ENCODE measurements around the gene ACOT7. TPM values are rescaled to one million over a fixed set of nuclear protein-coding genes. Genes with fewer than 3 reads are reported as not detected.

ACOT7 gene
- total and polyA plus RNA-seq, 2 donors (not counting 1 experiment from before 2014, with no cell fraction given): 4.2 to 4.6 TPM

- H3K9ac ChIP-seq (ENCODE audit: low read length): no peak overlapping the region
- H3K9me3 Mint-ChIP-seq (ENCODE audit: insufficient read depth): no peaks in the 10 kb centered on the region
- peak overlapping the region; percentile 74 for H3K4me3 Mint-ChIP-seq
- ChIA-PET CTCF (interaction anchor here (0.5 to 4.7 kb wide), 23 partner anchors 9 to 1423 kb away, joined by 3 to 51 read pairs (median 4); partner anchors contain the start of genes ACOT7, ICMT and PLEKHG5), POLR2A (no interaction called here)
- no peaks in the 10 kb centered on the region for H3K36me3 ChIP-seq (replicated peaks in 1 of 2; ENCODE audit: control extremely low read depth in 1 of 2, control insufficient read depth in 1 of 2, extremely low read depth in 1 of 2, insufficient read depth in 2 of 2, low read length in 1 of 2)
- WGBS (ENCODE audit: insufficient coverage): 6% methylated on average over 49 of the region's 49 CpGs
- peaks cover 6% of the 10 kb centered on the region for H4K20me1 ChIP-seq (ENCODE audit: control insufficient read depth, insufficient read depth, low read length, poor library complexity, severe bottlenecking)
- TF ChIP-seq EZH2 (IDR thresholded peaks at IDR 0.05; ENCODE audit: borderline replicate concordance, insufficient read depth, low read depth, low read length, poor library complexity, severe bottlenecking) (no peak), CTCF (IDR thresholded peaks at IDR 0.05) (no peak)
- H2AFZ ChIP-seq (ENCODE audit: insufficient read depth, low read depth, low read length, poor library complexity, severe bottlenecking): no peak overlapping the region
- H3K27me3 Mint-ChIP-seq: peaks cover 44% of the 10 kb centered on the region
- H3K9me3 ChIP-seq (ENCODE audit: control extremely low read depth in 1 of 3, control insufficient read depth in 2 of 3, insufficient read depth in 1 of 3, low read length in 2 of 3): peaks cover 0 to 34% (median 0%) of the 10 kb centered on the region in 3 donors
- H3K27me3 ChIP-seq (replicated peaks in 1 of 4; ENCODE audit: control extremely low read depth in 1 of 4, control insufficient read depth in 3 of 4, insufficient read depth in 4 of 4, low read length in 3 of 4): peaks cover 0 to 79% (median 40%) of the 10 kb centered on the region in 4 experiments
- intact Hi-C loops (cut with micrococcal nuclease): loop anchor here (1.0 to 5.0 kb wide), 3 partner anchors 96 to 192 kb away; no protein-coding TSS in a partner anchor
- peaks cover 20% of the 10 kb centered on the region for H3K4me1 Mint-ChIP-seq
- H3K4me1 ChIP-seq (ENCODE audit: control insufficient read depth in 2 of 2, insufficient read depth in 2 of 2, low read length in 2 of 2): peaks cover 31 to 33% of the 10 kb centered on the region in 2 donors
- DNase-seq (no peak), ATAC-seq (ENCODE audit: low read depth) (no peak)
- H3K4me3 ChIP-seq (ENCODE audit: control extremely low read depth in 1 of 5, extremely low read depth in 1 of 5, insufficient read depth in 1 of 5, low read depth in 2 of 5, low read length in 4 of 5): peak overlapping the region in 1 of 5 experiments; percentile 32
- H3K27ac ChIP-seq (ENCODE audit: low read length in 2 of 2): no peak overlapping the region
- no peaks in the 10 kb centered on the region for H3K79me2 ChIP-seq (ENCODE audit: control insufficient read depth, insufficient read depth, low read length)
- H3K27ac Mint-ChIP-seq: no peak overlapping the region
- peak overlapping the region; percentile 54 for H3K4me2 ChIP-seq (replicated peaks; ENCODE audit: low read depth, low read length, poor library complexity, severe bottlenecking)
Observed at GRCh38 chr1:6245869-6246496, 147.6 kb downstream of the ACOT7 start.
